HepG2 (cell line): ENCODE data around the gene ABHD1. TPM values are rescaled to one million over a fixed set of nuclear protein-coding genes. Genes with fewer than 3 reads are reported as not detected.
A peak's percentile ranks its signal among the peaks of the same experiment; 100 is the strongest.

Source experiments
- CBX5 ChIP-seq: sonication (generic); formaldehyde crosslinking; IDR thresholded peaks from 2 replicates; pipeline ENCODE4 v1.4.0; 2020; ENCODE audit warnings: missing genetic modification reagents, borderline replicate concordance
- CHCHD3 ChIP-seq: sonication (generic); formaldehyde crosslinking; IDR thresholded peaks from 2 replicates; pipeline ENCODE4 v1.8.0; 2022; ENCODE audit warnings: mild to moderate bottlenecking, missing genetic modification reagents, moderate library complexity
- HIC2 ChIP-seq: sonication (generic); formaldehyde crosslinking; IDR thresholded peaks from 2 replicates; pipeline ENCODE4 v1.9.0; 2022; ENCODE audit warnings: low read depth, missing genetic modification reagents
- JUNB ChIP-seq: sonication (generic); formaldehyde crosslinking; IDR thresholded peaks from 2 replicates; pipeline ENCODE4 v1.8.0; 2022; ENCODE audit warnings: missing genetic modification reagents, mild to moderate bottlenecking, borderline replicate concordance
- JUND ChIP-seq: sonication (generic); formaldehyde crosslinking; IDR thresholded peaks from 2 replicates; pipeline ENCODE4 v1.8.0; 2022; ENCODE audit warnings: mild to moderate bottlenecking, missing genetic modification reagents
- KDM5B ChIP-seq: sonication (generic); formaldehyde crosslinking; IDR thresholded peaks from 2 replicates; pipeline ENCODE4 v1.4.0; 2020; ENCODE audit warnings: missing genetic modification reagents, mild to moderate bottlenecking, borderline replicate concordance
- MTA3 ChIP-seq: sonication (generic); formaldehyde crosslinking; IDR thresholded peaks from 2 replicates; pipeline ENCODE4 v1.4.0; 2020; ENCODE audit warnings: missing genetic modification reagents
- MXD1 ChIP-seq: sonication (generic); formaldehyde crosslinking; IDR thresholded peaks from 2 replicates; pipeline ENCODE4 v1.4.0; 2020; ENCODE audit warnings: mild to moderate bottlenecking, missing genetic modification reagents
- MXI1 ChIP-seq: IDR thresholded peaks from 3 replicates; pipeline ENCODE4 v1.6.1; 2012; ENCODE audit warnings: low read depth, low read length, inconsistent platforms, borderline replicate concordance
- NR2F1 ChIP-seq, 2 experiments: fragments of 450-650 bp in 1 of 2; formaldehyde crosslinking in 1 of 2; IDR thresholded peaks; 2 replicates each; pipeline versions ENCODE4 v1.5.0 to v1.6.1; 2016 to 2020; ENCODE audit warnings: mild to moderate bottlenecking in 1 of 2, missing compliant biosample characterization in 1 of 2, missing genetic modification reagents in 1 of 2, moderate library complexity in 1 of 2
- ONECUT2 ChIP-seq: sonication (generic); formaldehyde crosslinking; IDR thresholded peaks from 2 replicates; pipeline ENCODE4 v1.4.0; 2020; ENCODE audit warnings: missing genetic modification reagents
- PHF21A ChIP-seq: sonication (generic); formaldehyde crosslinking; IDR thresholded peaks from 2 replicates; pipeline ENCODE4 v1.5.0; 2020; ENCODE audit warnings: mild to moderate bottlenecking, missing genetic modification reagents
- REXO4 ChIP-seq: sonication (generic); formaldehyde crosslinking; IDR thresholded peaks from 2 replicates; pipeline ENCODE4 v1.8.0; 2022; ENCODE audit warnings: missing genetic modification reagents, mild to moderate bottlenecking, borderline replicate concordance
- STAG1 ChIP-seq: sonication (generic); formaldehyde crosslinking; IDR thresholded peaks from 2 replicates; pipeline ENCODE4 v1.4.0; 2020; ENCODE audit warnings: missing genetic modification reagents
- ZFAT ChIP-seq: sonication (generic); formaldehyde crosslinking; conservative IDR thresholded peaks from 2 replicates; pipeline ENCODE4 v1.8.1; 2023; ENCODE audit warnings: missing genetic modification reagents, inconsistent platforms
- ZFP82 ChIP-seq: sonication (generic); formaldehyde crosslinking; IDR thresholded peaks from 2 replicates; pipeline ENCODE4 v1.5.1; 2020; ENCODE audit warnings: mild to moderate bottlenecking, missing genetic modification reagents, borderline replicate concordance
- ZFYVE20 ChIP-seq: sonication (generic); formaldehyde crosslinking; IDR thresholded peaks from 2 replicates; pipeline ENCODE4 v1.8.0; 2023; ENCODE audit warnings: low read depth, mild to moderate bottlenecking, moderate library complexity, missing genetic modification reagents, borderline replicate concordance
- ZKSCAN1 ChIP-seq: fragments of 150-350 bp; IDR thresholded peaks from 2 replicates; pipeline ENCODE4 v1.6.1; 2014; ENCODE audit warnings: low read length
- ZMYM4 ChIP-seq: sonication (generic); formaldehyde crosslinking; IDR thresholded peaks from 2 replicates; pipeline ENCODE4 v1.8.1; 2023; ENCODE audit warnings: mild to moderate bottlenecking, missing genetic modification reagents
- ZNF138 ChIP-seq: sonication (generic); formaldehyde crosslinking; IDR thresholded peaks from 2 replicates; pipeline ENCODE4 v1.5.0; 2020; ENCODE audit warnings: mild to moderate bottlenecking, low read depth, missing genetic modification reagents
- ZNF17 ChIP-seq: sonication (generic); formaldehyde crosslinking; IDR thresholded peaks from 2 replicates; pipeline ENCODE4 v1.5.0; 2020; ENCODE audit warnings: mild to moderate bottlenecking, missing genetic modification reagents
- ZNF547 ChIP-seq: sonication (generic); formaldehyde crosslinking; IDR thresholded peaks from 2 replicates; pipeline ENCODE4 v1.5.1; 2020; ENCODE audit warnings: mild to moderate bottlenecking, missing genetic modification reagents
- ZSCAN31 ChIP-seq: sonication (generic); formaldehyde crosslinking; IDR thresholded peaks from 2 replicates; pipeline ENCODE4 v1.5.0; 2020; ENCODE audit warnings: low read depth, mild to moderate bottlenecking, missing genetic modification reagents
- polyA plus RNA-seq, 8 experiments: library from polyadenylated mRNA; depleted of rRNA in 3 of 8; stranded (reverse) in 7 of 8; unstranded in 1 of 8; fragments of >200 nt; fragmentation: Illumina TruSeq in 4 of 8; extraction: Trizol in 4 of 8; gene quantifications; 2 replicates each; pipeline versions ENCODE4 v1.2.1 to v1.2.3, GENCODE V29; 2011 to 2016; ENCODE audit warnings: low read depth in 4 of 8, missing spikeins in 1 of 8, mixed read lengths in 1 of 8; ENCODE audit not compliant: insufficient read depth in 1 of 8
- total RNA-seq, 5 experiments: library from RNA; depleted of rRNA; stranded (reverse); fragments of >200 nt; fragmentation: Illumina TruSeq; extraction: Trizol; gene quantifications; 2 replicates each; pipeline ENCODE4 v1.2.3, GENCODE V29; 2016; ENCODE audit warnings: low read depth in 1 of 5
- TF ChIP-seq, protein P1 (sequence below): sonication (generic); formaldehyde crosslinking; IDR thresholded peaks from 2 replicates; pipeline ENCODE4 v1.8.1; 2023; ENCODE audit warnings: mild to moderate bottlenecking, missing genetic modification reagents, borderline replicate concordance
- TF ChIP-seq, protein P2 (sequence below): sonication (generic); formaldehyde crosslinking; IDR thresholded peaks from 2 replicates; pipeline ENCODE4 v1.5.1; 2020; ENCODE audit warnings: missing genetic modification reagents, mild to moderate bottlenecking, borderline replicate concordance
- TF ChIP-seq, protein P3 (sequence below): sonication (generic); formaldehyde crosslinking; IDR thresholded peaks from 2 replicates; pipeline ENCODE4 v1.4.0; 2020; ENCODE audit warnings: missing genetic modification reagents

ABHD1 gene
- total and polyA plus RNA-seq, 2 of the 13 experiments (the other 11 are each of a cell fraction or from before 2014, with no cell fraction given): 0.04 to 0.81 TPM

DNA sequence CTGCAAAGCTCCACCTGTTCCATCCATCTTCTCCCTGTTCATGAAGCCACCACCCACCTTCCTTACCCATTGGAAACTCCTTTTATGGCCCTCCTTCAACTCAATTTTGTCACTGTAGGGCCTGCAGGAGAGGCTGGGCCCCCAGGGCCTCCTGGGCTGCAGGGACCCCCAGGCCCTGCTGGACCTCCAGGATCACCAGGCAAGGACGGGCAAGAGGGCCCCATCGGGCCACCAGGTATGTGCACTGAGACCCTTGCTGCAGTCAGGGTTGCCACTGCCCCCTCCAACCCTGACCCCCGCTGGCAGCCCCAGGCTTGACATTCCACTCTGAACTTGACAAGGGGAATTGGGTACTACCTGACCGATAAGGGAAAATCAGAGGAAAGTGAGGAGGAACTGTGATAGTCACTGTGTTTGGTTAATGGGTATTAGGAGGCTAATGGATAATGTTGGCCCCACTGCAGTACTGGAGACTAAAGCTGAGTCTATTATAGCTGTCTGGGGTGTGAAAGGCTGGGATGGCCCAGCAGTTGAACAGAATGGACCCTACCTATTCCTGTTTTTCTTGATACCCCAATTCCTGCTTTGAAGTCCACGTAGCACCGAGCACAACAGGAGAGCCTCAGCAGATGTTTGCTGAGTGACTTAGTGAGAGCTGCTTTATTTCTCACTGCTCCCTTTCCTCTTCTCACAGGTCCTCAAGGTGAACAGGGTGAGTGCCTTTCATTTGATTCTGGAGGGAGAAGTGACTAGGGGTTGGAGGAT lies 39.1 kb upstream of the ABHD1 start (continued):
- TF ChIP-seq ZKSCAN1 (no peak), ZNF17 (no peak), ZNF138 (CRISPR knock-in tag) (no peak), REXO4 (no peak), KDM5B (peak; percentile 19; the same call in 1 of the 2 replicates), JUND (CRISPR knock-in tag) (no peak), ONECUT2 (CRISPR knock-in tag) (no peak), STAG1 (CRISPR knock-in tag) (no peak), PHF21A (CRISPR knock-in tag) (no peak), ZFAT (no peak), JUNB (CRISPR knock-in tag) (no peak), ZFP82 (CRISPR knock-in tag) (no peak), ZSCAN31 (no peak), MTA3 (no peak), CHCHD3 (CRISPR knock-in tag) (no peak), ZMYM4 (CRISPR knock-in tag) (no peak), MXI1 (no peak), ZNF547 (0 out of 2 replicates have a peak, but pooled peaks have one; percentile 8), HIC2 (CRISPR knock-in tag) (no peak; the same call in 1 of the 2 replicates), CBX5 (CRISPR knock-in tag) (no peak), MXD1 (CRISPR knock-in tag) (no peak), NR2F1 (CRISPR knock-in tag; IDR thresholded peaks at IDR 0.05) (no peak), ZFYVE20 (CRISPR knock-in tag) (no peak)
- TF ChIP-seq, protein P1, sequence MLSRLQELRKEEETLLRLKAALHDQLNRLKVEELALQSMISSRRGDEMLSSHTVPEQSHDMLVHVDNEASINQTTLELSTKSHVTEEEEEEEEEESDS (CRISPR knock-in tag): no peak
- TF ChIP-seq, protein P2, sequence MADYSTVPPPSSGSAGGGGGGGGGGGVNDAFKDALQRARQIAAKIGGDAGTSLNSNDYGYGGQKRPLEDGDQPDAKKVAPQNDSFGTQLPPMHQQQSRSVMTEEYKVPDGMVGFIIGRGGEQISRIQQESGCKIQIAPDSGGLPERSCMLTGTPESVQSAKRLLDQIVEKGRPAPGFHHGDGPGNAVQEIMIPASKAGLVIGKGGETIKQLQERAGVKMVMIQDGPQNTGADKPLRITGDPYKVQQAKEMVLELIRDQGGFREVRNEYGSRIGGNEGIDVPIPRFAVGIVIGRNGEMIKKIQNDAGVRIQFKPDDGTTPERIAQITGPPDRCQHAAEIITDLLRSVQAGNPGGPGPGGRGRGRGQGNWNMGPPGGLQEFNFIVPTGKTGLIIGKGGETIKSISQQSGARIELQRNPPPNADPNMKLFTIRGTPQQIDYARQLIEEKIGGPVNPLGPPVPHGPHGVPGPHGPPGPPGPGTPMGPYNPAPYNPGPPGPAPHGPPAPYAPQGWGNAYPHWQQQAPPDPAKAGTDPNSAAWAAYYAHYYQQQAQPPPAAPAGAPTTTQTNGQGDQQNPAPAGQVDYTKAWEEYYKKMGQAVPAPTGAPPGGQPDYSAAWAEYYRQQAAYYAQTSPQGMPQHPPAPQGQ (CRISPR knock-in tag): no peak
- TF ChIP-seq, protein P3, sequence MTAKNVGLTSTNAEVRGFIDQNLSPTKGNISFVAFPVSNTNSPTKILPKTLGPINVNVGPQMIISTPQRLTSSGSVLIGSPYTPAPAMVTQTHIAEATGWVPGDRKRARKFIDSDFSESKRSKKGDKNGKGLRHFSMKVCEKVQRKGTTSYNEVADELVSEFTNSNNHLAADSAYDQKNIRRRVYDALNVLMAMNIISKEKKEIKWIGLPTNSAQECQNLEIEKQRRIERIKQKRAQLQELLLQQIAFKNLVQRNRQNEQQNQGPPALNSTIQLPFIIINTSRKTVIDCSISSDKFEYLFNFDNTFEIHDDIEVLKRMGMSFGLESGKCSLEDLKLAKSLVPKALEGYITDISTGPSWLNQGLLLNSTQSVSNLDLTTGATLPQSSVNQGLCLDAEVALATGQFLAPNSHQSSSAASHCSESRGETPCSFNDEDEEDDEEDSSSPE: no peak
